Spleen (tissue), 7 donors: ENCODE measurements around the gene RIMS4.

Source experiments
- CTCF ChIP-seq, 11 experiments: fragments of 200-600 bp in 7 of 11; fragments of 450-650 bp in 4 of 11; sonication (generic) in 4 of 11; IDR thresholded peaks in 8 of 11; conservative IDR thresholded peaks in 3 of 11; 1 replicate in 7 of 11; 2 replicates in 4 of 11; pipeline versions ENCODE4 v1.4.0 to v1.8.0; 2016 to 2021; ENCODE audit warnings: antibody characterized with exemption in 11 of 11, inconsistent platforms in 4 of 11, mild to moderate bottlenecking in 1 of 11
- POLR2A ChIP-seq, 3 donors: fragments of 450-650 bp; IDR thresholded peaks; one replicate each; pipeline ENCODE4 v1.5.1; 2017; ENCODE audit warnings: antibody characterized with exemption in 3 of 3, mild to moderate bottlenecking in 1 of 3
- donor health status: DM: no; HTN: no; CAD: no; lungs with moderate emphysema.
- donor health status: DM: no; HTN: no; CAD: no.
- donor health status: DM: no; HTN: no; CAD: no.

- TF ChIP-seq CTCF (IDR thresholded peaks at IDR 0.05 in 8 of 11, conservative IDR thresholded peaks at IDR 0.05 in 3 of 11) = no peak
- TF ChIP-seq POLR2A (IDR thresholded peaks at IDR 0.05) = no peak
These were observed 2.7 kb downstream of the RIMS4 start for GRCh38 chr20:44807684-44808056.
